HL-60 (cell line): Measurements from ENCODE around the gene CLCN4.

Experiments used
- DNase-seq, 2 experiments: peaks; one replicate each; pipeline ENCODE4 v3.0.0-alpha.2; 2010 to 2020; ENCODE audit warnings: low read depth in 1 of 2, low spot score in 1 of 2
- H3K27ac ChIP-seq: fragments of 250-450 bp; sonication (Bioruptor Pico); replicated peaks from 2 replicates; pipeline ENCODE4 v1.5.1; 2020; ENCODE audit warnings: mild to moderate bottlenecking, moderate library complexity
- H3K27me3 ChIP-seq: fragments of 250-450 bp; sonication (Bioruptor Pico); 2 replicates; pipeline ENCODE4 v1.5.1; 2021; ENCODE audit warnings: mild to moderate bottlenecking, moderate library complexity; ENCODE audit not compliant: insufficient read depth, poor library complexity, severe bottlenecking
- H3K4me3 ChIP-seq: replicated peaks from 2 replicates; pipeline ENCODE4 v1.5.1; 2011; ENCODE audit warnings: mild to moderate bottlenecking, control low read depth, low read length; ENCODE audit not compliant: insufficient read depth
- CTCF ChIP-seq: IDR thresholded peaks from one replicate; pipeline ENCODE4 v1.5.1; 2011; ENCODE audit warnings: low read length, control low read depth, inconsistent platforms; ENCODE audit not compliant: insufficient read depth
- GABPA ChIP-seq: IDR thresholded peaks from 2 replicates; pipeline ENCODE4 v1.6.1; 2012; ENCODE audit warnings: low read depth
- POLR2AphosphoS5 ChIP-seq: IDR thresholded peaks from 2 replicates; pipeline ENCODE4 v1.6.1; 2012; ENCODE audit warnings: low read depth
- SPI1 ChIP-seq: IDR thresholded peaks from 2 replicates; pipeline ENCODE4 v1.6.1; 2012; ENCODE audit warnings: low read depth, mild to moderate bottlenecking, borderline replicate concordance
- TF ChIP-seq, protein P1 (sequence below): IDR thresholded peaks from 2 replicates; pipeline ENCODE4 v1.6.1; 2012; ENCODE audit warnings: low read depth; ENCODE audit not compliant: insufficient replicate concordance

CLCN4 gene

DNA sequence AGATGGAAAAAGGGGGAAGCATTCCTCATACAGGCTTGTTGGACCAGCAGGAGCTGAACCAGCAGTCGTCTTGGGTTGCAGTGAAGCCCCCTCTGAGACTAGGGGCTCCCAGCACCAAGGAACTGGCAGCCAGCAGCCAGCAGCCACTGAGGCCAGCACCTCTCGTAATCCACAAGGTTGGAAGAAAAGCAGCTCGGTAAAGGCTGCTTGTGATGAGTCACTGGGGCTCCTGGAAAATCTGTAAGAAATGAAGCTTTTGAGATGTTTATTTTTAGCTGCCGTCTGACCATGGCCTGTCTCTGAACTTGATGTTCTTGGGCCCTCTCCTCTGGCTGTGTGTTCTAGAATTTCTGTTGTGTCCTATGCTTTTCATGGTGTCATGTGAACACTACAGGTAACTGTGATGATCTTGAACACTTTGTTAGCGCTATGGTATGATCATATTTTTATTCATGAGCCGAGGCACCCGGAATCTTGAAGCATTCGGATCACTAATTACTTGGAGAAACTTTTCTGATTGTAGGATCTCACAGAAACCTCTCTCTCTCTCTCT, 18.6 kb downstream of the CLCN4 start:
- TF ChIP-seq CTCF: no peak
- no peak for TF ChIP-seq SPI1
- TF ChIP-seq GABPA: no peak
- TF ChIP-seq, protein P1, sequence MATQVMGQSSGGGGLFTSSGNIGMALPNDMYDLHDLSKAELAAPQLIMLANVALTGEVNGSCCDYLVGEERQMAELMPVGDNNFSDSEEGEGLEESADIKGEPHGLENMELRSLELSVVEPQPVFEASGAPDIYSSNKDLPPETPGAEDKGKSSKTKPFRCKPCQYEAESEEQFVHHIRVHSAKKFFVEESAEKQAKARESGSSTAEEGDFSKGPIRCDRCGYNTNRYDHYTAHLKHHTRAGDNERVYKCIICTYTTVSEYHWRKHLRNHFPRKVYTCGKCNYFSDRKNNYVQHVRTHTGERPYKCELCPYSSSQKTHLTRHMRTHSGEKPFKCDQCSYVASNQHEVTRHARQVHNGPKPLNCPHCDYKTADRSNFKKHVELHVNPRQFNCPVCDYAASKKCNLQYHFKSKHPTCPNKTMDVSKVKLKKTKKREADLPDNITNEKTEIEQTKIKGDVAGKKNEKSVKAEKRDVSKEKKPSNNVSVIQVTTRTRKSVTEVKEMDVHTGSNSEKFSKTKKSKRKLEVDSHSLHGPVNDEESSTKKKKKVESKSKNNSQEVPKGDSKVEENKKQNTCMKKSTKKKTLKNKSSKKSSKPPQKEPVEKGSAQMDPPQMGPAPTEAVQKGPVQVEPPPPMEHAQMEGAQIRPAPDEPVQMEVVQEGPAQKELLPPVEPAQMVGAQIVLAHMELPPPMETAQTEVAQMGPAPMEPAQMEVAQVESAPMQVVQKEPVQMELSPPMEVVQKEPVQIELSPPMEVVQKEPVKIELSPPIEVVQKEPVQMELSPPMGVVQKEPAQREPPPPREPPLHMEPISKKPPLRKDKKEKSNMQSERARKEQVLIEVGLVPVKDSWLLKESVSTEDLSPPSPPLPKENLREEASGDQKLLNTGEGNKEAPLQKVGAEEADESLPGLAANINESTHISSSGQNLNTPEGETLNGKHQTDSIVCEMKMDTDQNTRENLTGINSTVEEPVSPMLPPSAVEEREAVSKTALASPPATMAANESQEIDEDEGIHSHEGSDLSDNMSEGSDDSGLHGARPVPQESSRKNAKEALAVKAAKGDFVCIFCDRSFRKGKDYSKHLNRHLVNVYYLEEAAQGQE: no peak
- no peak for TF ChIP-seq POLR2AphosphoS5
- DNase-seq: no peak
- Histone ChIP-seq H3K4me3 (no peak overlapping the region), H3K27ac (no peak overlapping the region), H3K27me3 (no peaks in the 10 kb centered on the region)

- no peak overlapping the region for H3K4me3 ChIP-seq
- peak; percentile 69; the same call in 1 of the 2 replicates for TF ChIP-seq SPI1
- no peak for TF ChIP-seq GABPA
- DNase-seq: peak in 1 of 2 experiments; percentile 8
- no peaks in the 10 kb centered on the region for H3K27me3 ChIP-seq
- no peak overlapping the region for H3K27ac ChIP-seq
Measured at GRCh38 chrX:10176121-10177003, 19.6 kb downstream of the CLCN4 start.

DNA sequence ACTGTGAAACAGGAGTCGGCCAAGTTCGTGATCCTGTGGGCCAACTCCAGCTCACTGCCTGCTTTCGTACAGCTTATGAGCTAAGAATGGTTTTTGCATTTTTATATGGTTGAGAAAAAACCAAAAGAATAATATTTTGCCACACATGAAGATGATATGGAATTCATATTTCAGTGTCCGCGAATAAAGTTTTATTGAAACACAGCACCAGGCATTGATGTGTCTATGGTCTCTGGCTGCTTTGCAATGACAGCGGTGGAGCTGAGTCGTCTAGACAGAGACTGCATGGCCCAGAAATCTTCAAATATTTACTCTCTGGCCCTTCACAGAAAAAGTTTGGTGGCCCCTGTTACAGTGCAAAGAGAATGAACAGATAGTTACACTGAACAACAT, 20.2 kb downstream of the CLCN4 start:
- H3K27ac ChIP-seq: no peak overlapping the region
- TF ChIP-seq GABPA (no peak), SPI1 (no peak), CTCF (no peak), POLR2AphosphoS5 (no peak)
- TF ChIP-seq, protein P1: no peak
- no peak for DNase-seq
- no peak overlapping the region for H3K4me3 ChIP-seq
- H3K27me3 ChIP-seq: no peaks in the 10 kb centered on the region

DNA sequence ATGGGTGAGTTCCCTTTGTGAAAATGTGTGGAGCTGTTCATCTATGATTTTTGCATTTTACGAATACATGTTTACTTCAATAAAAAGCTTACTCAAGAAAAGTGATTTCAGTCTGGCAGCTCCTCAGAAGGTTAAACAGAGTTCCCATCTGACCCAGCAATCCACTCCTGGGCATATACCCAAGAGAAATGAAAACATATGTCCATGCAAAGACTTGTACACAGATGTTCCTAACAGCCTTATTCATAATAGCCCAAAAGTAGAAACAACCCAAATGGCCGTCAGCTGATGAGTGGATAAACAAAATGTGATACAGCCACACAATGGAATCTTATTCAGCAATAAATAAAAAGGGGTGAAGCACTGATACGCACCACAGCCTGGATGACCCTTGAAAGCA, 20.8 kb downstream of the CLCN4 start:
- H3K4me3 ChIP-seq: no peak overlapping the region
- no peak overlapping the region for H3K27ac ChIP-seq
- TF ChIP-seq POLR2AphosphoS5: no peak
- no peak for TF ChIP-seq SPI1
- TF ChIP-seq, protein P1: no peak
- TF ChIP-seq CTCF: no peak
- TF ChIP-seq GABPA: no peak
- H3K27me3 ChIP-seq: no peaks in the 10 kb centered on the region
- DNase-seq: no peak
